ENCODE data around the gene FLYWCH1.

GRCh38 chr16:2983706-2984136 is 72.0 kb downstream of the FLYWCH1 start:
- TF ChIP-seq CTCF (IDR thresholded peaks at IDR 0.05), result peak; percentile 38 to 96 (median 72)
- TF ChIP-seq POLR2AphosphoS5 (IDR thresholded peaks at IDR 0.05), result no peak
- no peak for TF ChIP-seq EP300 (IDR thresholded peaks at IDR 0.05)
- no peak for TF ChIP-seq POLR2A (IDR thresholded peaks at IDR 0.05)
